IPS-18c (cell line): ENCODE data around the gene SF3B3.
"Not testable (repeated sequence)": the region's sequence is repeated elsewhere in the genome, so short reads cannot be mapped to it uniquely, and the experiment has no call there.

Experiments used
- H3K4me3 ChIP-seq: 2 replicates; pipeline ENCODE4 v1.7.0; 2013; ENCODE audit warnings: low read depth, mild to moderate bottlenecking, low read length, moderate library complexity; ENCODE audit not compliant: insufficient read depth
- H3K9me3 ChIP-seq: one replicate; pipeline ENCODE4 v1.6.1; 2013; ENCODE audit warnings: mild to moderate bottlenecking, low read length, moderate library complexity; ENCODE audit not compliant: control insufficient read depth, insufficient read depth

The SF3B3 gene

GRCh38 chr16:70621864-70622263 lies 98.2 kb downstream of the SF3B3 start:
- H3K9me3 ChIP-seq, H3K4me3 ChIP-seq: not testable (repeated sequence)
